Colonic mucosa (tissue), 4 donors: ENCODE data around the gene CPLX1. TPM values are rescaled to one million over a fixed set of nuclear protein-coding genes. Genes with fewer than 3 reads are reported as not detected.

ENCODE experiments used
- DNase-seq: peaks from one replicate; pipeline ENCODE4 v3.0.0-alpha.2; 2020
- H3K27ac ChIP-seq: fragments of 200-600 bp; one replicate; pipeline ENCODE4 v1.8.0; 2021
- H3K27me3 ChIP-seq: fragments of 200-600 bp; one replicate; pipeline ENCODE4 v1.8.0; 2021
- H3K36me3 ChIP-seq: fragments of 200-600 bp; one replicate; pipeline ENCODE4 v1.8.0; 2021
- H3K4me1 ChIP-seq: fragments of 200-600 bp; one replicate; pipeline ENCODE4 v1.8.0; 2021; ENCODE audit warnings: mild to moderate bottlenecking
- H3K4me3 ChIP-seq: fragments of 200-600 bp; one replicate; pipeline ENCODE4 v1.8.0; 2021
- H3K9ac ChIP-seq, 2 donors: one replicate each; pipeline ENCODE4 v1.7.0; 2013; ENCODE audit warnings: control low read depth in 2 of 2, low read depth in 2 of 2, low read length in 2 of 2
- H3K9me3 ChIP-seq: fragments of 200-600 bp; one replicate; pipeline ENCODE4 v1.8.0; 2021
- intact Hi-C: fragments of 100-400 bp; cut with DNase I; formaldehyde crosslinking; loops from one replicate; pipeline ENCODE4 v1.14.1; 2022
- total RNA-seq, 2 donors: library from RNA; stranded (reverse); fragmentation: NEBNext Ultra II Directional in 1 of 2; extraction: Animal tissue kit (Norgen Biotek cat#: 25700) in 1 of 2; gene quantifications; one replicate each; pipeline ENCODE4 v1.2.1, GENCODE V29; 2021
- TF ChIP-seq, protein P1 (sequence below): fragments of 200-600 bp; IDR thresholded peaks from one replicate; pipeline ENCODE4 v1.8.0; 2022; ENCODE audit warnings: antibody characterized with exemption, mild to moderate bottlenecking
- donor health status: healthy.
- donor health status: DM: no; HTN: no; CAD: no.
- donor health status: DM: no; HTN: no; CAD: no.

CPLX1 gene
- total RNA-seq, 2 donors from 2014 or later = 2.7 to 16.5 TPM

DNA sequence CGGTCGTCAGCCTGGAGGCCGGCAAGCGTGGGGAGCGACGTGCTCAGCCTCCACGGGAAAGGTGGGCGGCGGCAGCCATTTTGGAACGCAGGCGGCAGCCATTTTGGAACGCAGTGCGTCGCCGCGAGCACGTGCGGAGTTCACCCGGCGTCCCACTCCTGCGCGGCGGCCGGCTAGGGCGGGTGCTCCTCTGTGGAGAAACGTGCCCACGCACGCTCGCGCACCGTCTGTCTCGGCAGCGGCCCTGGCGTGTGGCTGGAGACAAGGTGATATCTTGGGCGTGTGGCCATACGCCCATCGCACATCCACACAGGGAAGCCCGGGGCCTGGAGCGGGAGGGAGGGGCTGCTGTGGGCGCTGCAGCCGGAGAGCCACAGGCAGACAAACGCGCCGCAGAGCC lies 21.1 kb downstream of the CPLX1 start:
- no peaks in the 10 kb centered on the region for H3K36me3 ChIP-seq
- no peak overlapping the region for H3K9ac ChIP-seq
- no peaks in the 10 kb centered on the region for H3K27me3 ChIP-seq
- no peak overlapping the region for H3K4me3 ChIP-seq
- no peaks in the 10 kb centered on the region for H3K9me3 ChIP-seq
- TF ChIP-seq, protein P1, sequence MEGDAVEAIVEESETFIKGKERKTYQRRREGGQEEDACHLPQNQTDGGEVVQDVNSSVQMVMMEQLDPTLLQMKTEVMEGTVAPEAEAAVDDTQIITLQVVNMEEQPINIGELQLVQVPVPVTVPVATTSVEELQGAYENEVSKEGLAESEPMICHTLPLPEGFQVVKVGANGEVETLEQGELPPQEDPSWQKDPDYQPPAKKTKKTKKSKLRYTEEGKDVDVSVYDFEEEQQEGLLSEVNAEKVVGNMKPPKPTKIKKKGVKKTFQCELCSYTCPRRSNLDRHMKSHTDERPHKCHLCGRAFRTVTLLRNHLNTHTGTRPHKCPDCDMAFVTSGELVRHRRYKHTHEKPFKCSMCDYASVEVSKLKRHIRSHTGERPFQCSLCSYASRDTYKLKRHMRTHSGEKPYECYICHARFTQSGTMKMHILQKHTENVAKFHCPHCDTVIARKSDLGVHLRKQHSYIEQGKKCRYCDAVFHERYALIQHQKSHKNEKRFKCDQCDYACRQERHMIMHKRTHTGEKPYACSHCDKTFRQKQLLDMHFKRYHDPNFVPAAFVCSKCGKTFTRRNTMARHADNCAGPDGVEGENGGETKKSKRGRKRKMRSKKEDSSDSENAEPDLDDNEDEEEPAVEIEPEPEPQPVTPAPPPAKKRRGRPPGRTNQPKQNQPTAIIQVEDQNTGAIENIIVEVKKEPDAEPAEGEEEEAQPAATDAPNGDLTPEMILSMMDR = no peak
- intact Hi-C loops = no loop called here
- H3K27ac ChIP-seq = no peak overlapping the region
- DNase-seq = no peak
- no peaks in the 10 kb centered on the region for H3K4me1 ChIP-seq

DNA sequence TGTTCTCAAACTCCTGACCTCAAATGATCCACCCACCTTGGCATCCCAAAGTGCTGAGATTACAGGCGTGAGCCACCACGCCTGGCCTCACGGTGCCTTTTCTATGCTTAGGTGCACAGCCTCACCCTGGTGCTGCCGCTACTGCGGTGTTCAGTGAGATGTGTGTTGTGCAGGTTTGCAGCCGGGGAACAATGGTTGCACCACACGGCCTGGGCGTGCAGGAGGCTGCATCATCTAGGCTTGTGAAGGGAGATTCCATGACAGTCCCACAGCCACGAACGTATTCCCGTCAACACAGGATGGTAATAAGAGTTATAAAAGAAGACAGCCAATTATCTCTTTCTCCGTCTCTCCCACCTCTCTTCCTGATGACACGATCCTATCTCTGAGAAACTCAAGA lies 22.0 kb downstream of the CPLX1 start:
- TF ChIP-seq, protein P1 = no peak
- no peak for DNase-seq
- H3K4me3 ChIP-seq = no peak overlapping the region
- no peaks in the 10 kb centered on the region for H3K36me3 ChIP-seq
- no peaks in the 10 kb centered on the region for H3K4me1 ChIP-seq
- intact Hi-C loops = no loop called here
- no peak overlapping the region for H3K9ac ChIP-seq
- no peaks in the 10 kb centered on the region for H3K27me3 ChIP-seq
- H3K9me3 ChIP-seq = no peaks in the 10 kb centered on the region
- H3K27ac ChIP-seq = no peak overlapping the region

DNA sequence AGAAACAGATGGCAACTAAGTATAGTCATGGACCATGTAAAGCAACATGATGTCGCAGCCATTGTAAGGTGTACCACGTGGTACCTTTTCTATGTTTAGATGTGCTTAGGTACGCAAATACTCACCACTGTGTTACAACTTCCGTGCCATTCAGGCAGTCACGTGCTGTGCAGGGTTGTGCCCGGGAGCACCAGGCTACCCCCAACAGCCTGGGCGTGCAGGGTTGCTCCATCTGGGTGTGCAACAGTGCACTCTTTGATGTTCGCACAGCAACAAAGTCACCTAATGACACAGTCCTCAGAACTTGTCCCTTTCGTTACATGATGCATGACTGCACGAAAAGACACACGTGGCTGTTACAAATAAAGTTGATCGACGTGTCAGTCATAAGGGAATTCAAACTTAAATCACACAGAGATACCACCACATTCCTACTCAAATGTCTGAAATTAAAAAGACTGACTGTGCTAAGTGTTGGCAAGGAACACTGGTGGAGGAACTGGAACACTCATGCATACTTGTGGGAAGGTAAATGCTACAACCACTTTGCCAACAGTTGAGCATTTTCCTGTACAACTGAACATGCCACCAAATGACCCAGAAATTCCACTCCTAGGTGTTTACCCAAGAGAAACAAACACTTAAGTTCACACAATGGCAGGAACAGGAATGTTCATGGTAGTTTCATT lies 24.3 kb downstream of the CPLX1 start:
- no peak overlapping the region for H3K27ac ChIP-seq
- TF ChIP-seq, protein P1 = no peak
- H3K9me3 ChIP-seq = no peaks in the 10 kb centered on the region
- no peak for DNase-seq
- no peak overlapping the region for H3K9ac ChIP-seq
- no peak overlapping the region for H3K4me3 ChIP-seq
- H3K4me1 ChIP-seq = no peaks in the 10 kb centered on the region
- intact Hi-C loops = no loop called here
- no peaks in the 10 kb centered on the region for H3K27me3 ChIP-seq
- no peaks in the 10 kb centered on the region for H3K36me3 ChIP-seq

DNA sequence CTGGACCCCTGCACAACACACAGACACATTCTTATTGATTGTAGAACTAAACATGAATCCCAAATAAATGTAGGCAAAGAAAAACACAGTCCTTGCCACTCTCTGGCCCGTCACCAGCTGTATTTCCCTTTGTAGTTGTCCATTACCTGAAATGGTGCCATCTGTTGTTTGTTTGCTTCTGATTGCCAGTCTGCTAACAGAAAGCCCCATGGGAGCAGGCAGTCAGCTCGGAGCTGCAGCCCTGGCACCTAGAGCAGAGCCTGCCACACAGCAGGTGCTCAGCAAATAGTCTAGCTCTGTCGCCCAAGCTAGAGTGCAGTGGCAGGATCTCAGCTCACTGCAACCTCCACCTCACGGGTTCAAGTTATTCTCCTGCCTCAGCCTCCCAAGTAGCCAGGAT lies 28.9 kb downstream of the CPLX1 start:
- no peak for DNase-seq
- H3K9ac ChIP-seq = no peak overlapping the region
- H3K27me3 ChIP-seq = peaks cover 33% of the 10 kb centered on the region
- H3K4me1 ChIP-seq = peaks cover 10% of the 10 kb centered on the region
- H3K9me3 ChIP-seq = no peaks in the 10 kb centered on the region
- intact Hi-C loops = no loop called here
- no peak overlapping the region for H3K27ac ChIP-seq
- TF ChIP-seq, protein P1 = no peak
- H3K36me3 ChIP-seq = no peaks in the 10 kb centered on the region
- H3K4me3 ChIP-seq = no peak overlapping the region

DNA sequence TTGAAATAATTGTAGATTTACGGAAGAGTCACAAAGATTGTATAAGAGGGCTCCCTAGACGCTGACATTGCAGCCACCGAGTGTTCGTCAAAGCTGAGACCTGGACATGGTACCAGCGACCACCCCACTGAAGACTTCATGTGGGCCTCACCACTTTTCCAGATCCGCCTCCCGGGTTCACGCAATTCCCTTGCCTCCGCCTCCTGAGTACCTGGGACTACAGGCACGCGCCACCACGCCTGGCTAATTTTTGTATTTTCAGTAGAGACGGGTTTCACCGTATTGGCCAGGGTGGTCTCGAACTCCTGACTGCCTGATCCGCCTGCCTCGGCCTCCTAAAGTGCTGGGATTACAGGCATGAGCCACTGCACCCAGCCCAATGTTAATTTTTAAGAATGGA lies 29.7 kb downstream of the CPLX1 start:
- Histone ChIP-seq H3K27me3 (peaks cover 42% of the 10 kb centered on the region), H3K27ac (no peak overlapping the region), H3K36me3 (no peaks in the 10 kb centered on the region), H3K9me3 (no peaks in the 10 kb centered on the region), H3K9ac (no peak overlapping the region), H3K4me3 (no peak overlapping the region), H3K4me1 (peaks cover 15% of the 10 kb centered on the region)
- TF ChIP-seq, protein P1 = no peak
- intact Hi-C loops = no loop called here
- DNase-seq = no peak
